Measurements from ENCODE around the gene F2R. TPM values are rescaled to one million over a fixed set of nuclear protein-coding genes. Genes with fewer than 3 reads are reported as not detected.
"Not testable (repeated sequence)": the region's sequence is repeated elsewhere in the genome, so short reads cannot be mapped to it uniquely, and the experiment has no call there.

The F2R gene
- total and polyA plus RNA-seq, 3 donors from 2014 or later = 17.9 to 29.9 (median 28.0) TPM

GRCh38 chr5:76754668-76755078 lies 38.7 kb downstream of the F2R start:
- no peaks in the 10 kb centered on the region for H3K27me3 ChIP-seq
- no peak for TF ChIP-seq POLR2A (IDR thresholded peaks at IDR 0.05)
- TF ChIP-seq, protein P1, sequence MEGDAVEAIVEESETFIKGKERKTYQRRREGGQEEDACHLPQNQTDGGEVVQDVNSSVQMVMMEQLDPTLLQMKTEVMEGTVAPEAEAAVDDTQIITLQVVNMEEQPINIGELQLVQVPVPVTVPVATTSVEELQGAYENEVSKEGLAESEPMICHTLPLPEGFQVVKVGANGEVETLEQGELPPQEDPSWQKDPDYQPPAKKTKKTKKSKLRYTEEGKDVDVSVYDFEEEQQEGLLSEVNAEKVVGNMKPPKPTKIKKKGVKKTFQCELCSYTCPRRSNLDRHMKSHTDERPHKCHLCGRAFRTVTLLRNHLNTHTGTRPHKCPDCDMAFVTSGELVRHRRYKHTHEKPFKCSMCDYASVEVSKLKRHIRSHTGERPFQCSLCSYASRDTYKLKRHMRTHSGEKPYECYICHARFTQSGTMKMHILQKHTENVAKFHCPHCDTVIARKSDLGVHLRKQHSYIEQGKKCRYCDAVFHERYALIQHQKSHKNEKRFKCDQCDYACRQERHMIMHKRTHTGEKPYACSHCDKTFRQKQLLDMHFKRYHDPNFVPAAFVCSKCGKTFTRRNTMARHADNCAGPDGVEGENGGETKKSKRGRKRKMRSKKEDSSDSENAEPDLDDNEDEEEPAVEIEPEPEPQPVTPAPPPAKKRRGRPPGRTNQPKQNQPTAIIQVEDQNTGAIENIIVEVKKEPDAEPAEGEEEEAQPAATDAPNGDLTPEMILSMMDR (IDR thresholded peaks at IDR 0.05) = no peak
- no peak for DNase-seq
- H3K27ac ChIP-seq = peak overlapping the region in 1 of 2 donors; percentile 55
- H3K36me3 ChIP-seq (ENCODE audit: low read depth, missing control alignments) = no peaks in the 10 kb centered on the region
- peaks cover 3% of the 10 kb centered on the region for H3K4me1 ChIP-seq
- no peak overlapping the region for H3K4me3 ChIP-seq
- WGBS, 2 donors = 72 to 77% methylated on average over 3 of the region's 3 CpGs
- H3K9me3 ChIP-seq = no peaks in the 10 kb centered on the region
- intact Hi-C loops (cut with DNase I; ENCODE audit: low total_unique reads) = no loop called here

- 57 to 64% methylated on average over 11 of the region's 11 CpGs for WGBS, 2 donors
- Histone ChIP-seq H3K36me3 (ENCODE audit: low read depth, missing control alignments) (no peaks in the 10 kb centered on the region), H3K4me1 (peaks cover 3% of the 10 kb centered on the region), H3K27me3 (no peaks in the 10 kb centered on the region), H3K9me3 (no peaks in the 10 kb centered on the region), H3K27ac (peak overlapping the region; percentile 53 to 55), H3K4me3 (peak overlapping the region in 1 of 2 donors; percentile 2)
- DNase-seq = peak; percentile 91
- no peak for TF ChIP-seq POLR2A (IDR thresholded peaks at IDR 0.05)
- TF ChIP-seq, protein P1 (IDR thresholded peaks at IDR 0.05) = no peak
- intact Hi-C loops (cut with DNase I; ENCODE audit: low total_unique reads) = no loop called here
These were observed 40.1 kb downstream of the F2R start for GRCh38 chr5:76755779-76756637.

GRCh38 chr5:76757049-76757448 lies 41.1 kb downstream of the F2R start:
- no peaks in the 10 kb centered on the region for H3K36me3 ChIP-seq (ENCODE audit: low read depth, missing control alignments)
- H3K4me1 ChIP-seq = peaks cover 3% of the 10 kb centered on the region
- DNase-seq = no peak
- no peaks in the 10 kb centered on the region for H3K9me3 ChIP-seq
- intact Hi-C loops (cut with DNase I; ENCODE audit: low total_unique reads) = no loop called here
- H3K27ac ChIP-seq = peak overlapping the region; percentile 53 to 54
- no peaks in the 10 kb centered on the region for H3K27me3 ChIP-seq
- H3K4me3 ChIP-seq = no peak overlapping the region
- no peak for TF ChIP-seq POLR2A (IDR thresholded peaks at IDR 0.05)
- 91 to 95% methylated on average over 4 of the region's 4 CpGs for WGBS, 2 donors

DNA sequence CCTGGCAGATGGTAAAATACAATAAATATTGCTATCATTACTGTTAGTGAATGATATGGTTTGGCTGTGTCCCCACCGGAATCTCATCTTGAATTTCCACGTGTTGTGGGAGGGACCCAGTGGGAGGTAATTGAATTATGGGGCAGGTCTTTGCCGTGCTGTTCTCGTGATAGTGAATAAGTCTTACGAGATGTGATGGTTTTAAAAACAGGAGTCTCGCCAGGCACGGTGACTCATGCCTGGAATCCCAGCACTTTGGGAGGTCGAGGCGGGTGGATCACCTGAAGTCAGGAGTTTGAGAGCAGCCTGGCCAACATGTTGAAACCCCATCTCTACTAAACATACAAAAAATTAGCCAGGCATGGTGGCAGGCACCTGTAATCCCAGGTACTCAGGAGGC lies 45.2 kb downstream of the F2R start:
- DNase-seq; H3K36me3 ChIP-seq (ENCODE audit: low read depth, missing control alignments): not testable (repeated sequence)

DNA sequence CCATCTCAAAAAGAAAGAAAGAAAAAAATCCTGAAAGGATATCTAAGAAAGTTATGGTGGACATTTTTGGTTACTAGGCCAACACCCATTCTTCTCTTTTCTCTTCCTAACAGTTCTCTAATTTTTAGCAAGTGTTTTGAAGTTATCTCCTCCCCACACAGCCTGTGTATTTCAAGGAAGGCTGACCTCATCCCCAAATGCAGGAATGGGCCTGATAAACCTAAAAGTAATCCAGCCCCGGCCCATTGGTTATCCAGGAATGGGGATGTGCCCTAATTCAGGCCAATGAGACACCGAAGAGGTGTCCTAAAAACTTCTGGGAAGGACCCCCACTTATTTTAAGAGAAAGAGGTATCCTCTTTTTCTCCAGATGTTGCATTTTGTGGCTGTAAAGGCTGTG lies 46.6 kb downstream of the F2R start:
- DNase-seq = no peak
- no peaks in the 10 kb centered on the region for H3K27me3 ChIP-seq
- no peak overlapping the region for H3K4me3 ChIP-seq
- H3K27ac ChIP-seq = no peak overlapping the region
- intact Hi-C loops (cut with DNase I; ENCODE audit: low total_unique reads) = no loop called here
- no peaks in the 10 kb centered on the region for H3K4me1 ChIP-seq
- WGBS, 2 donors = 78 to 84% methylated on average over 2 of the region's 2 CpGs
- no peak for TF ChIP-seq POLR2A (IDR thresholded peaks at IDR 0.05)
- TF ChIP-seq, protein P1 (IDR thresholded peaks at IDR 0.05) = no peak
- H3K36me3 ChIP-seq (ENCODE audit: low read depth, missing control alignments) = no peaks in the 10 kb centered on the region
- no peaks in the 10 kb centered on the region for H3K9me3 ChIP-seq

More for the DNA sequence above, 45.2 kb downstream of the F2R start:
- H3K9me3 ChIP-seq; intact Hi-C loops (cut with DNase I; ENCODE audit: low total_unique reads); H3K27ac ChIP-seq; H3K4me3 ChIP-seq; H3K27me3 ChIP-seq; H3K4me1 ChIP-seq: not testable (repeated sequence)
- WGBS, 2 donors = 64 to 70% methylated on average over 9 of the region's 9 CpGs

- DNase-seq = no peak
These were observed 47.2 kb downstream of the F2R start for GRCh38 chr5:76763136-76763535.

More at GRCh38 chr5:76763136-76763535, 47.2 kb downstream of the F2R start:
- no peaks in the 10 kb centered on the region for H3K4me1 ChIP-seq
- H3K27me3 ChIP-seq = no peaks in the 10 kb centered on the region
- H3K27ac ChIP-seq = no peak overlapping the region
- TF ChIP-seq, protein P1 (IDR thresholded peaks at IDR 0.05) = no peak
- TF ChIP-seq POLR2A (IDR thresholded peaks at IDR 0.05) = no peak
- no peaks in the 10 kb centered on the region for H3K9me3 ChIP-seq
- no peak overlapping the region for H3K4me3 ChIP-seq
- H3K36me3 ChIP-seq (ENCODE audit: low read depth, missing control alignments) = no peaks in the 10 kb centered on the region
- intact Hi-C loops (cut with DNase I; ENCODE audit: low total_unique reads) = no loop called here

Measured in testis (tissue), 3 donors.